C4-2B (cell line): ENCODE measurements around the gene ASPN.

Experiments
- H3K27ac ChIP-seq: fragments of 450-650 bp; 2 replicates; pipeline ENCODE4 v1.5.1; 2017
- ZFX ChIP-seq: fragments of 450-650 bp; IDR thresholded peaks from 2 replicates; pipeline ENCODE4 v1.6.1; 2017
- TF ChIP-seq, protein P1 (sequence below): fragments of 450-650 bp; conservative IDR thresholded peaks from 2 replicates; pipeline ENCODE4 v1.5.1; 2017; ENCODE audit warnings: mild to moderate bottlenecking

Gene ASPN

DNA sequence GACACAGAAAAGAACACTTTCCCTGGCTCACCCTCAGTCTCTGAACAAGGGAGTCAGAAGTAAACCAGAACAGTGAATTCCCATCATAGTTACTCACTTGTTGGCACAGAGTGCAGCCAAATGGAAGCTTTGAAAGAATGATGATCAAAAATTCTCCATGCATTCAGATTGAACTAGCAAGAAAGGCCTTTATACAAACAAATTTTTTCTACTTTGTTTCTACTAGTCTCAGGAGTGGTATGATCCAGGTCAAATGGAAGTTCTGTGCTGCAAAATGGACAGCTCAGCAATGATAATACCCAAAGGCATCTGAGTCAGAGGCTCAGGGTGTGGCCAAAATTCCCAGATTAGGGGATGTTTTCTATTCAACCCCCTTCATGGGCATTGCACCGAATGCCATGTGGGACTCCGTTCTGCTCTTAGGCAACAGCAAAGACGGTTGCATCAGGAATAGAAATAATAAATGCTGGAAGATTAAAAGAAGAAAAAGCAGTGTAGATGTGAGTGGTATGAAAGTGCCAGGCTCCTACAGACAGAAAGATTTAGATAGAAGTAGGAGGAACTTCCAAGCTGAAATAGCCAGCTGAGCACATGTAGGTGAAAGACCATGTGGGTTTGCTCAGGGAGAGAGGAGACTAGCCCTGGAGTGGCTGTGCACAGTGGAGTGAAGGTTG lies 24.0 kb upstream of the ASPN start:
- no peak overlapping the region for H3K27ac ChIP-seq
- no peak for TF ChIP-seq ZFX
- TF ChIP-seq, protein P1, sequence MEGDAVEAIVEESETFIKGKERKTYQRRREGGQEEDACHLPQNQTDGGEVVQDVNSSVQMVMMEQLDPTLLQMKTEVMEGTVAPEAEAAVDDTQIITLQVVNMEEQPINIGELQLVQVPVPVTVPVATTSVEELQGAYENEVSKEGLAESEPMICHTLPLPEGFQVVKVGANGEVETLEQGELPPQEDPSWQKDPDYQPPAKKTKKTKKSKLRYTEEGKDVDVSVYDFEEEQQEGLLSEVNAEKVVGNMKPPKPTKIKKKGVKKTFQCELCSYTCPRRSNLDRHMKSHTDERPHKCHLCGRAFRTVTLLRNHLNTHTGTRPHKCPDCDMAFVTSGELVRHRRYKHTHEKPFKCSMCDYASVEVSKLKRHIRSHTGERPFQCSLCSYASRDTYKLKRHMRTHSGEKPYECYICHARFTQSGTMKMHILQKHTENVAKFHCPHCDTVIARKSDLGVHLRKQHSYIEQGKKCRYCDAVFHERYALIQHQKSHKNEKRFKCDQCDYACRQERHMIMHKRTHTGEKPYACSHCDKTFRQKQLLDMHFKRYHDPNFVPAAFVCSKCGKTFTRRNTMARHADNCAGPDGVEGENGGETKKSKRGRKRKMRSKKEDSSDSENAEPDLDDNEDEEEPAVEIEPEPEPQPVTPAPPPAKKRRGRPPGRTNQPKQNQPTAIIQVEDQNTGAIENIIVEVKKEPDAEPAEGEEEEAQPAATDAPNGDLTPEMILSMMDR = no peak

DNA sequence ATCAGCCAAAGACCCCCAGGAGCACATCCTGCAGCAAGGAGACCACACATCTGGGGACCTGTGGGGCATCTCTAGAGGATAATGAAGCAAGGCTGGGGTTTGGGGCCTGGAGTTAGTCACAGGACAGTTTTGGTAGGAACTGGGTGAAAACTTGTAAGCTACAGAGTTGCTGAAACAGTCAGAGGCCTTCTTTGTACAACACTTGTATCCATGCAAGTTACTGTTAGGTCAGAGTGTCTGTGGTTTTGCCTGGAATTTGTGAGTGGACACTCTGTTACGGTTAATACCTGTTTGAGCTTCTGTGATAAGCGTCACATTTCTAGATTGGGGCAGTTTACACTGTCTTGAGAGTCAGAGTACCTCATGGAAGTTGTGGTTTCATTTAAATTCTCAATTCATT lies 22.6 kb upstream of the ASPN start:
- no peak overlapping the region for H3K27ac ChIP-seq
- no peak for TF ChIP-seq ZFX
- TF ChIP-seq, protein P1 = no peak

DNA sequence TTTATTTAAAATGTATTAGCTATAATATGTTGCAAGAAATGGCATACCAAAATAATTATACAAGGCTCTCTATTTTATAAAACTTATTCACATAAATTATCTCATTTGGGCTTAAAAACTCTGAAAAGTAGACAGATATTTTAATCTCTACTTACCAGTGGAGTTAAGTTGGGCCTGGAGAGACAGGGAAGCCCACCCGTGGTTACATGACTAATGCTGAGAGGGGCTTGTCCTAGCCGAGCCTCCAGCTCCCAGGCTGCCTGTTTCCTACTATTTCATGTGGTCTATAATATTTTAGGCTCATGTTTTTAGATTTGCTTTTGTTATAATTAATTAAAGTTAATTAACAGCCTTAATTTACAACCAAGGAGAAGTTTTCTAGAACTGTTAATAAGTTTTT lies 20.9 kb upstream of the ASPN start:
- H3K27ac ChIP-seq = no peak overlapping the region
- TF ChIP-seq, protein P1 = no peak
- no peak for TF ChIP-seq ZFX

DNA sequence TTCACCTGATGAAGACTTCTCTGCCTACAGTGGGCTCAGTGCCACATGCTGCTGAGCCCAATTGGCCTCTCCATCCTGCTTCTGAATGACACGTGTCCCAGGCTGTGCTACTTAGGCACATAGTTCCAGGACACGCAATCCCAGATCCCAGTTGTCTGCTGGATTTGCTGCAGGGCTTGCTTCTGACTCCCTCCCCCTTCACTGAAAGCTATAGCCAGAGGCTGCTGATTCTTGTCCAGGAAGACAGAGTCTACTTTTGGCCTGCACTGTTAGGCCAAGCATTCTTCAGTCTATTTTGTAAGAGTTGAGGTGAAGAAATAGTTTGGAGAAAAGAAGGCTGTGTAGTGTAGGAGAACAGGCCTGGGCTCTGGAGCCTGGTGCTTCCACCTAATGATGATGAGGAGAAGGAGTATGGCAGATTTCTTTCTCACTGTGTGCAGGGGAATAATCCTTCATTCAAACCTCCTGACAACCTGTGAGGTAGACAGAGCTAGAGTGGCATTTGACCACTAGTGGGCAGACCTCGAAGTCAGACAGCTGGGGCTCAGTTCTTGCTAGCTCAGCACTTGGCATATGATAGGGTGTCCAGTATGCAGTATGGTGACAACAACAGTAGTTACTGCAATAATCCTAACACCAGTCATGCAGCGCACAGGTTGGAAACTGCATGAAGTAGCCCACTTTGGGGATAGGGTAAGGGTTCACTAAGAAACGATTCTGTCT lies 19.5 kb upstream of the ASPN start:
- TF ChIP-seq, protein P1 = peak; percentile 77
- no peak for TF ChIP-seq ZFX
- H3K27ac ChIP-seq = no peak overlapping the region

DNA sequence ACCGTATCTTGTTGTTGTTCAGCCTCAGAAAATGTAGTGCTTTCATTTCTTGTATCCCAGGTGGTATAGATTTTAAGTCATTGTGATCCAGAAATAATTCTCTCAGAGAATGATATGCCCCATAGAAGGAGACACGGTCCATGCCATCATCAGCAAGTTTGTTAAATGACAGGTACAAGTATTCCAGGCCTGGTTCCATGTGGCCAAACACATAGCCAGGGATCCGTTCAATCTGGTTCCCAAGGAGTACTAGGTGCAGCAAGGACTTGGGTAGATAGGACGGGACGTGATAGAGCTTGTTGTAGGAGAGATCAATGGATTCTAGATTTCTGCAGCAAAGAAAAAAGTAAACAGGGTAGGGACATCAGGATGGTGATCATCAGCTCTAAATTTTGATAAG lies 18.4 kb upstream of the ASPN start:
- no peak for TF ChIP-seq ZFX
- TF ChIP-seq, protein P1 = no peak

DNA sequence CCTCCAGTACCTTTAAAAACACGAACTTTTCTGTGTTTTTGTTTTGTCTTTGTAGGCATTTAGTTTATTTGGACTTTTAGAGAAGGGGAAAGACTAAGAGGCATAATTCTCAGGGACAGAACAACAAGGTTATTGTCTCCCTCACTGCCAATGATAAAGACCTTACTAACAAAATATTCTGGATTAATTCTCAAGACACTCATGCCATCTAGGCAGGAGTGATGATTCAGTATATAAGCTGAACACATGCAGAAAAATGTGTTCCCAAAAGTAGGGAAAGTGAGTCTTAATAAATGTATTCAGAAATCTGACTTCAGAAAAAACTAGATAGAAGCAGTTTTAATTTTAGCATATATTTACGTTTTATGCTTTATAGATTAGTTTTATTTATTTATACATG lies 17.4 kb upstream of the ASPN start:
- TF ChIP-seq, protein P1 = no peak
- TF ChIP-seq ZFX = no peak
- H3K27ac ChIP-seq = no peak overlapping the region

More for the DNA sequence above, 18.4 kb upstream of the ASPN start:
- no peak overlapping the region for H3K27ac ChIP-seq

DNA sequence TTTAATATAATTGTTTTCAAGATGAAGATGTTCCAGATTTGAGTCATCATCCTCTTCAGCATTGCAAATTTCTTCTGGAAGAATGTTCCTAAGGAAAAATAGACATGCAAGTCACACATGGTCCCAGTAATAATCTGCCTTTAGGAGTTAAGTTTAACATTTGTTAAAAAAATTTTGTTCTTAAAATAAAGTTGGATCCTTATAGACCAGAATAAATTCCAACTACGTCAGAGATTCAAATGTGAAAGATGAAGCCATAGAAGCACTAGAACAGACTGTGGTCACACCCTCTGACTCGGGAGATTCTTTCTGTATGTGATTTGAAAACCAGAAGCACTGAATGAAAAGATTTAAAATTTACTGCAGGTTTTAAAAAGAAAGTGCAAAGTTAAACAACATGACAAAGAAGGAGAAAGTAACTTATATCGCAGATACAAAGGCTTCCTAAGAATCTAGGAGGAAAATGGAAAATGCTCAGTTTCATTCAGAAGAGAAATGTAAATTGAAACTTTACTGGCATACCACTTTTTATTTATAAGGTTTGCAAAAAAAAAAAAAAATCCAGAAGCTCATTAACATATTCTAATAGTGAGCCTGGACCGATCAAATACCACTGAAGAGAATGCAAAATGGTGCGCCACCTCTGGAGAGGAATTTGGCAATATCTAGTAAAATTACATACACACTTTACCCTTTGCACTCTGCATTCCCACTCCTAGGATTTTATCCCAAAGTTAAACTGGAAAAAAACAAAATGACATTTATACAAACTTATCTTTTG lies 14.3 kb upstream of the ASPN start:
- TF ChIP-seq, protein P1 = no peak
- no peak for TF ChIP-seq ZFX
- H3K27ac ChIP-seq = no peak overlapping the region
